Neuronal stem cell (in vitro differentiated cells): ENCODE data around the gene ADORA3.

Experiments
- DNase-seq: peaks from one replicate; pipeline ENCODE4 v3.0.0-alpha.2; 2013; ENCODE audit warnings: low spot score
- H2AFZ ChIP-seq: one replicate; pipeline ENCODE4 v1.6.1; 2013; ENCODE audit warnings: mild to moderate bottlenecking, low read length, inconsistent platforms
- H2AK5ac ChIP-seq: 2 replicates; pipeline ENCODE4 v1.6.1; 2013; ENCODE audit warnings: low read depth, mild to moderate bottlenecking, inconsistent platforms, low read length, moderate library complexity, mixed read lengths
- H2BK120ac ChIP-seq: 2 replicates; pipeline ENCODE4 v1.6.1; 2013; ENCODE audit warnings: low read depth, mild to moderate bottlenecking, inconsistent platforms, low read length, moderate library complexity, mixed read lengths
- H2BK12ac ChIP-seq: one replicate; pipeline ENCODE4 v1.6.1; 2013; ENCODE audit warnings: low read length, inconsistent platforms
- H2BK15ac ChIP-seq: 2 replicates; pipeline ENCODE4 v1.6.1; 2013; ENCODE audit warnings: mild to moderate bottlenecking, low read length, inconsistent platforms, mixed read lengths
- H2BK5ac ChIP-seq: one replicate; pipeline ENCODE4 v1.6.1; 2013; ENCODE audit warnings: inconsistent platforms, mild to moderate bottlenecking, low read length, moderate library complexity
- H3K14ac ChIP-seq: one replicate; pipeline ENCODE4 v1.6.1; 2013; ENCODE audit warnings: low read length, inconsistent platforms
- H3K18ac ChIP-seq: 2 replicates; pipeline ENCODE4 v1.6.1; 2013; ENCODE audit warnings: low read length, inconsistent platforms
- H3K23ac ChIP-seq: 2 replicates; pipeline ENCODE4 v1.6.1; 2013; ENCODE audit warnings: low read depth, mild to moderate bottlenecking, mixed read lengths, low read length, inconsistent platforms; ENCODE audit not compliant: poor library complexity
- H3K27ac ChIP-seq: replicated peaks from 3 replicates; pipeline ENCODE4 v1.5.1; 2013; ENCODE audit warnings: low read length, inconsistent platforms
- H3K27me3 ChIP-seq, 3 experiments: 2 replicates each; pipeline ENCODE4 v1.6.1; 2013; ENCODE audit warnings: low read length in 3 of 3, mild to moderate bottlenecking in 2 of 3, inconsistent platforms in 1 of 3, low read depth in 1 of 3, mixed read lengths in 1 of 3, moderate library complexity in 1 of 3; ENCODE audit not compliant: control insufficient read depth in 3 of 3, insufficient read depth in 3 of 3
- H3K36me3 ChIP-seq, 2 donors: replicated peaks in 1 of 2; 2 replicates each; pipeline ENCODE4 v1.6.1; 2013; ENCODE audit warnings: low read length in 2 of 2; ENCODE audit not compliant: control insufficient read depth in 2 of 2, insufficient read depth in 2 of 2
- H3K4ac ChIP-seq: 2 replicates; pipeline ENCODE4 v1.6.1; 2013; ENCODE audit warnings: inconsistent platforms, mild to moderate bottlenecking, low read length, moderate library complexity
- H3K4me1 ChIP-seq, 2 donors: 1 replicate in 1 of 2; 2 replicates in 1 of 2; pipeline ENCODE4 v1.6.1; 2013; ENCODE audit warnings: low read length in 2 of 2, low read depth in 1 of 2; ENCODE audit not compliant: control insufficient read depth in 2 of 2, insufficient read depth in 1 of 2
- H3K4me2 ChIP-seq: one replicate; pipeline ENCODE4 v1.6.1; 2013; ENCODE audit warnings: mild to moderate bottlenecking, low read length, inconsistent platforms; ENCODE audit not compliant: insufficient read depth, poor library complexity, severe bottlenecking
- H3K4me3 ChIP-seq, 2 donors: 2 replicates each; pipeline ENCODE4 v1.5.1; 2013; ENCODE audit warnings: low read length in 2 of 2, mild to moderate bottlenecking in 2 of 2, inconsistent platforms in 1 of 2, moderate library complexity in 1 of 2
- H3K79me1 ChIP-seq: one replicate; pipeline ENCODE4 v1.6.1; 2013; ENCODE audit warnings: low read depth, mild to moderate bottlenecking, inconsistent platforms, low read length, moderate library complexity
- H3K9ac ChIP-seq: one replicate; pipeline ENCODE4 v1.6.1; 2013; ENCODE audit warnings: mild to moderate bottlenecking, low read depth, low read length, inconsistent platforms; ENCODE audit not compliant: poor library complexity
- H3K9me3 ChIP-seq, 2 donors: replicated peaks in 1 of 2; 2 replicates each; pipeline versions ENCODE3 to v1.6.1; 2013; ENCODE audit warnings: low read length in 2 of 2, mild to moderate bottlenecking in 2 of 2, inconsistent platforms in 1 of 2, low read depth in 1 of 2, mixed read lengths in 1 of 2, moderate library complexity in 1 of 2; ENCODE audit not compliant: control insufficient read depth in 2 of 2, insufficient read depth in 1 of 2
- H4K8ac ChIP-seq: one replicate; pipeline ENCODE4 v1.6.1; 2013; ENCODE audit warnings: low read depth, mild to moderate bottlenecking, inconsistent platforms, low read length, moderate library complexity
- H4K91ac ChIP-seq: one replicate; pipeline ENCODE4 v1.6.1; 2013; ENCODE audit warnings: low read length, low read depth, mild to moderate bottlenecking, inconsistent platforms; ENCODE audit not compliant: poor library complexity
- WGBS, 2 donors: extraction: QIAGEN DNeasy Blood & Tissue Kit; methylation state at CpG; one replicate each; pipeline ENCODE4 v1.1.7; 2013; ENCODE audit warnings: missing lambda C conversion rate in 2 of 2, mixed read lengths in 1 of 2; ENCODE audit not compliant: insufficient read length in 2 of 2, insufficient replicate concordance in 1 of 2; ENCODE audit errors: extremely low coverage in 2 of 2; 5-methylcytosine and 5-hydroxymethylcytosine counted together

Gene ADORA3

DNA sequence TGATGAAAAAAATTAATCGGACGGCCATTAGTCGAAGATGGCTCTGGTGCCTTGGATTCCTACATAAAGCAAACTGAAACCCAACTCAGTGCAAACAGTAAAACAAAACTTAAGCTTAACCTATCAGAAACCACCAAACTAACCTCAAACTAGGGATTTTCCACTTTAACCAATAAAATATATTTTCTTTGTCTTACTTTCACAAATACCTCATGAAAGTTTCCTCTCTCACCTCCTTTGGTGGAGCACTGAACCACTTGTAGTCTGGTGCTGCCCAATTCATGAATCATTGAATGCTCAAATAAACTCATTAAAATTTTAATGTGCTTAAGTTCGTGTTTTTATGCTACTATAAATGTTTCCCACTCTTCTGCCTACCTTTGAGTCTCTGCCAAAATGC, 7.0 kb downstream of the ADORA3 start:
- H3K9ac ChIP-seq, result no peak overlapping the region
- peaks cover 0 to 1% (median 0%) of the 10 kb centered on the region in 3 experiments for H3K27me3 ChIP-seq
- no peak overlapping the region for H3K23ac ChIP-seq
- no peak overlapping the region for H4K91ac ChIP-seq
- H2AK5ac ChIP-seq, result no peak overlapping the region
- peaks cover 0 to 1% of the 10 kb centered on the region in 2 donors for H3K9me3 ChIP-seq
- no peaks in the 10 kb centered on the region for H3K36me3 ChIP-seq
- H3K79me1 ChIP-seq, result no peaks in the 10 kb centered on the region
- no peak overlapping the region for H3K4me2 ChIP-seq
- H2BK5ac ChIP-seq, result no peak overlapping the region
- H3K18ac ChIP-seq, result no peak overlapping the region
- no peak overlapping the region for H3K14ac ChIP-seq
- no peak overlapping the region for H3K4me3 ChIP-seq
- no peak overlapping the region for H2AFZ ChIP-seq
- no peak overlapping the region for H3K27ac ChIP-seq
- H4K8ac ChIP-seq, result no peak overlapping the region
- DNase-seq, result no peak
- no peak overlapping the region for H2BK15ac ChIP-seq
- no peak overlapping the region for H2BK120ac ChIP-seq
- WGBS, 2 donors, result no CpG with 5 or more reads among the region's 4 CpGs
- no peak overlapping the region for H3K4ac ChIP-seq
- no peak overlapping the region for H2BK12ac ChIP-seq
- H3K4me1 ChIP-seq, result peaks cover 2 to 3% of the 10 kb centered on the region in 2 donors

DNA sequence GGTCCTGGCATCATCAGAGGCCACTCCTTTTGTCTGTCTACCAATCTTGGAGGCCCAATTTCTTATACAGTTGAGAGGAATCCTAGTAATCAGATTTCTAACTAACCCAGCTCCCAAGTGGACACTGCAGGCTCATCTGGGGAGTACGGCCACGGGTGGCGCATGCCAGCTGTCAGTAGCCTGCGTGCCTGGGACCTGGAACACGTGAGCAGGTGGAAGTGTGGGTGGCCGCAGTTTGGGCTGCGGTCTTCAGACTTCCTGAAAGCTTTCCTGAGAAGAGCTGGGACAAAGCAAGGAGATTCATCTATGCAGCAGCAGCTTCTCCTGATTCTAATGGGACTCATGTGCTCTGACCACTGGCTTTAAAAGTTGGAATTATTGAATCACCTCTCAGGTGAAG, 12.4 kb downstream of the ADORA3 start:
- no peak overlapping the region for H4K8ac ChIP-seq

DNA sequence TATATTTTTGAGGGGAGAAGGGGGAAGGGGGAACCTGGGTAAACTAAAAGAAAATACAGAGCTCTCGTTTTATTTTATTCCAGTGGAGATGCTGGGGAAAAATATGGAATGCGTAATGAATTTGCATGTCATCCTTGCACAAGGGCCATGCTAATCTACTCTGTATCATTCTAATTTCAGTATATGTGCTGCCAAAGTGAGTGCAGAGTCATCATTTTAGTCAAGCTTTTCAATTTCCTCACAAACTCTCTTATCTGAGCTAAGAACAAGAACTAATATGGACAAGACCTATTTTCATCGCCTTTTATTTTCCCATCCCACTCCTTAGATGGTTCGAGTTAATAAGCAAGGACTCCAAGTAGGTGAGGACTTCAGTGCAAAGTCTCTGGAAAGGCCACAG, 13.2 kb downstream of the ADORA3 start:
- peaks cover 0 to 10% (median 1%) of the 10 kb centered on the region in 3 experiments for H3K27me3 ChIP-seq
- WGBS, 2 donors, result no CpG with 5 or more reads among the region's 4 CpGs

More for the DNA sequence above, 12.4 kb downstream of the ADORA3 start:
- H2BK12ac ChIP-seq, result no peak overlapping the region
- no peak overlapping the region for H2BK15ac ChIP-seq
- H3K14ac ChIP-seq, result no peak overlapping the region
- H2AK5ac ChIP-seq, result no peak overlapping the region
- H3K27ac ChIP-seq, result no peak overlapping the region
- peaks cover 0 to 10% (median 1%) of the 10 kb centered on the region in 3 experiments for H3K27me3 ChIP-seq
- WGBS, 2 donors, result no CpG with 5 or more reads among the region's 7 CpGs
- no peaks in the 10 kb centered on the region for H3K79me1 ChIP-seq
- no peaks in the 10 kb centered on the region for H3K4me1 ChIP-seq
- DNase-seq, result no peak
- H3K4me3 ChIP-seq, result no peak overlapping the region
- no peaks in the 10 kb centered on the region for H3K9me3 ChIP-seq
- H2BK5ac ChIP-seq, result no peak overlapping the region
- H3K18ac ChIP-seq, result no peak overlapping the region
- no peak overlapping the region for H3K4ac ChIP-seq
- no peaks in the 10 kb centered on the region for H3K36me3 ChIP-seq
- no peak overlapping the region for H2AFZ ChIP-seq
- no peak overlapping the region for H2BK120ac ChIP-seq
- H3K4me2 ChIP-seq, result no peak overlapping the region
- no peak overlapping the region for H4K91ac ChIP-seq
- H3K9ac ChIP-seq, result no peak overlapping the region
- H3K23ac ChIP-seq, result no peak overlapping the region

DNA sequence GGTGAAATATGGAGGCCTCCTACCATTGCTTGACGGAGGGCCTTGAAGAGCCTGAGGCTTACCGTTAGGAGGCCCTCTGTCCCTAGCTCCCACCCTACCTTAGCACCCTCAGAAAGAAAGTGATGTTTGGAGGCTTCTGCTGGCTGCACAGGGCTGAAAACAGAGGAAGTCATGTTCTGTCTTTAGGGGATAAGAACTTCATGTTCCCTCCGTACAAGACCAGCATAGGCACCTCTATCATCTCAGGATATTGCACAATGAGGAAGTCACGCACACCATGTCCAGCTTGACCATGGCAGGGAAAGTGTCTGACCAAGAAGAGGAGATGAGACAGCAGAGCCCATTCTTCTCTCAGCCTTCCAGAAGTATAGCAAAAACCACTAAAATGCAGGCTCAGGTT, 13.8 kb downstream of the ADORA3 start:
- Histone ChIP-seq H3K4me3 (no peak overlapping the region), H2AFZ (no peak overlapping the region), H3K27ac (no peak overlapping the region), H3K14ac (no peak overlapping the region), H3K4ac (no peak overlapping the region), H4K8ac (no peak overlapping the region), H3K79me1 (no peaks in the 10 kb centered on the region), H2BK5ac (no peak overlapping the region), H3K9me3 (no peaks in the 10 kb centered on the region), H2BK12ac (no peak overlapping the region), H2BK120ac (no peak overlapping the region), H2AK5ac (no peak overlapping the region), H3K9ac (no peak overlapping the region), H3K23ac (no peak overlapping the region), H3K36me3 (no peaks in the 10 kb centered on the region), H3K4me1 (no peaks in the 10 kb centered on the region), H4K91ac (no peak overlapping the region), H3K27me3 (peaks cover 0 to 10% (median 1%) of the 10 kb centered on the region in 3 experiments), H3K4me2 (no peak overlapping the region), H3K18ac (no peak overlapping the region), H2BK15ac (no peak overlapping the region)
- no peak for DNase-seq
- no CpG with 5 or more reads among the region's 4 CpGs for WGBS, 2 donors

More for the DNA sequence above, 13.2 kb downstream of the ADORA3 start:
- no peak overlapping the region for H2BK12ac ChIP-seq
- H3K9me3 ChIP-seq, result no peaks in the 10 kb centered on the region
- H3K4me2 ChIP-seq, result no peak overlapping the region
- no peak overlapping the region for H3K18ac ChIP-seq
- no peak overlapping the region for H4K8ac ChIP-seq
- no peaks in the 10 kb centered on the region for H3K36me3 ChIP-seq
- H3K23ac ChIP-seq, result no peak overlapping the region
- H3K27ac ChIP-seq, result no peak overlapping the region
- no peak overlapping the region for H3K4me3 ChIP-seq
- H3K4me1 ChIP-seq, result no peaks in the 10 kb centered on the region
- no peak overlapping the region for H2AK5ac ChIP-seq
- no peak for DNase-seq
- H3K14ac ChIP-seq, result no peak overlapping the region
- no peak overlapping the region for H2BK15ac ChIP-seq
- H2AFZ ChIP-seq, result no peak overlapping the region
- H2BK5ac ChIP-seq, result no peak overlapping the region
- H2BK120ac ChIP-seq, result no peak overlapping the region
- no peak overlapping the region for H3K9ac ChIP-seq
- H3K4ac ChIP-seq, result no peak overlapping the region
- no peak overlapping the region for H4K91ac ChIP-seq
- no peaks in the 10 kb centered on the region for H3K79me1 ChIP-seq
